ENCODE data around the gene TIMM13. TPM values are rescaled to one million over a fixed set of nuclear protein-coding genes. Genes with fewer than 3 reads are reported as not detected.

The TIMM13 gene
- total and polyA plus RNA-seq, 10 of the 15 experiments (the other 5 are each of a cell fraction or from before 2014, with no cell fraction given) = 9.9 to 205 (median 63.6) TPM

DNA sequence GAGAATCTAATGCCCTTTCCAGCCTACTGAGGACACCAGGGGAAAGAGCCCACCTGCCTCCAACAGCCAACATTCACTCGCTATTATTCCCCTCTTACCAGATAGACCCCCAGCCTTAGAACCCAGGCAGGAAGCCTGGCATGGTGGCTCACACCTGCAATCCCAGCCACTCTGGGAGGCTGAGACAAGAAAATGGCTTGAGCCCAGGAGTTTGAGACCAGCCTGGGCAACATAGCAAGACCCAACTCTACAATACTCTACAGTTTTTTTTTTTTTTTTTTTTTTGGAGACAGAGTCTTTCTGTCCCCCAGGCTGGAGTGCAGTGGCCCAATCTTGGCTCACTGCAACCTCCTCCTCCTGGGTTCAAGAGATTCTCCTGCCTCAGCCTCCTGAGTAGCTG lies 32.9 kb upstream of the TIMM13 start:
- no peaks in the 10 kb centered on the region for H3K27me3 ChIP-seq (replicated peaks in 1 of 2; ENCODE audit: control insufficient read depth in 2 of 2, insufficient read depth in 2 of 2, low read length in 1 of 2)
- TF ChIP-seq STAT3 (IDR thresholded peaks at IDR 0.05; ENCODE audit: low read depth, low read length) (no peak), NFYA (IDR thresholded peaks at IDR 0.05; ENCODE audit: borderline replicate concordance, low read depth, low read length) (no peak), CHD1 (IDR thresholded peaks at IDR 0.05; ENCODE audit: low read depth, low read length) (no peak), MTA3 (IDR thresholded peaks at IDR 0.05; ENCODE audit: borderline replicate concordance, low read length) (no peak), ATF7 (IDR thresholded peaks at IDR 0.05; ENCODE audit: low read depth) (no peak), CBX5 (IDR thresholded peaks at IDR 0.05; ENCODE audit: low read depth) (no peak), ZSCAN29 (IDR thresholded peaks at IDR 0.05) (no peak), NRF1 (conservative IDR thresholded peaks at IDR 0.05; ENCODE audit: low read depth, low read length) (no peak), IKZF1 (conservative IDR thresholded peaks at IDR 0.05) (no peak), SUZ12 (IDR thresholded peaks at IDR 0.05; ENCODE audit: unreplicated experiment) (no peak), ASH2L (IDR thresholded peaks at IDR 0.05; ENCODE audit: borderline replicate concordance, low read depth) (no peak), BACH1 (IDR thresholded peaks at IDR 0.05; ENCODE audit: borderline replicate concordance) (no peak), BHLHE40 (IDR thresholded peaks at IDR 0.05; ENCODE audit: borderline replicate concordance in 1 of 2, low read depth in 2 of 2, low read length in 1 of 2) (no peak)
- TF ChIP-seq, protein P1, sequence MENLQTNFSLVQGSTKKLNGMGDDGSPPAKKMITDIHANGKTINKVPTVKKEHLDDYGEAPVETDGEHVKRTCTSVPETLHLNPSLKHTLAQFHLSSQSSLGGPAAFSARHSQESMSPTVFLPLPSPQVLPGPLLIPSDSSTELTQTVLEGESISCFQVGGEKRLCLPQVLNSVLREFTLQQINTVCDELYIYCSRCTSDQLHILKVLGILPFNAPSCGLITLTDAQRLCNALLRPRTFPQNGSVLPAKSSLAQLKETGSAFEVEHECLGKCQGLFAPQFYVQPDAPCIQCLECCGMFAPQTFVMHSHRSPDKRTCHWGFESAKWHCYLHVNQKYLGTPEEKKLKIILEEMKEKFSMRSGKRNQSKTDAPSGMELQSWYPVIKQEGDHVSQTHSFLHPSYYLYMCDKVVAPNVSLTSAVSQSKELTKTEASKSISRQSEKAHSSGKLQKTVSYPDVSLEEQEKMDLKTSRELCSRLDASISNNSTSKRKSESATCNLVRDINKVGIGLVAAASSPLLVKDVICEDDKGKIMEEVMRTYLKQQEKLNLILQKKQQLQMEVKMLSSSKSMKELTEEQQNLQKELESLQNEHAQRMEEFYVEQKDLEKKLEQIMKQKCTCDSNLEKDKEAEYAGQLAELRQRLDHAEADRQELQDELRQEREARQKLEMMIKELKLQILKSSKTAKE (IDR thresholded peaks at IDR 0.05; ENCODE audit: low read depth, poor library complexity, severe bottlenecking) = no peak
- TF ChIP-seq, protein P2, sequence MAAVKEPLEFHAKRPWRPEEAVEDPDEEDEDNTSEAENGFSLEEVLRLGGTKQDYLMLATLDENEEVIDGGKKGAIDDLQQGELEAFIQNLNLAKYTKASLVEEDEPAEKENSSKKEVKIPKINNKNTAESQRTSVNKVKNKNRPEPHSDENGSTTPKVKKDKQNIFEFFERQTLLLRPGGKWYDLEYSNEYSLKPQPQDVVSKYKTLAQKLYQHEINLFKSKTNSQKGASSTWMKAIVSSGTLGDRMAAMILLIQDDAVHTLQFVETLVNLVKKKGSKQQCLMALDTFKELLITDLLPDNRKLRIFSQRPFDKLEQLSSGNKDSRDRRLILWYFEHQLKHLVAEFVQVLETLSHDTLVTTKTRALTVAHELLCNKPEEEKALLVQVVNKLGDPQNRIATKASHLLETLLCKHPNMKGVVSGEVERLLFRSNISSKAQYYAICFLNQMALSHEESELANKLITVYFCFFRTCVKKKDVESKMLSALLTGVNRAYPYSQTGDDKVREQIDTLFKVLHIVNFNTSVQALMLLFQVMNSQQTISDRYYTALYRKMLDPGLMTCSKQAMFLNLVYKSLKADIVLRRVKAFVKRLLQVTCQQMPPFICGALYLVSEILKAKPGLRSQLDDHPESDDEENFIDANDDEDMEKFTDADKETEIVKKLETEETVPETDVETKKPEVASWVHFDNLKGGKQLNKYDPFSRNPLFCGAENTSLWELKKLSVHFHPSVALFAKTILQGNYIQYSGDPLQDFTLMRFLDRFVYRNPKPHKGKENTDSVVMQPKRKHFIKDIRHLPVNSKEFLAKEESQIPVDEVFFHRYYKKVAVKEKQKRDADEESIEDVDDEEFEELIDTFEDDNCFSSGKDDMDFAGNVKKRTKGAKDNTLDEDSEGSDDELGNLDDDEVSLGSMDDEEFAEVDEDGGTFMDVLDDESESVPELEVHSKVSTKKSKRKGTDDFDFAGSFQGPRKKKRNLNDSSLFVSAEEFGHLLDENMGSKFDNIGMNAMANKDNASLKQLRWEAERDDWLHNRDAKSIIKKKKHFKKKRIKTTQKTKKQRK (IDR thresholded peaks at IDR 0.05; ENCODE audit: low read depth, low read length) = no peak
- TF ChIP-seq, protein P3, sequence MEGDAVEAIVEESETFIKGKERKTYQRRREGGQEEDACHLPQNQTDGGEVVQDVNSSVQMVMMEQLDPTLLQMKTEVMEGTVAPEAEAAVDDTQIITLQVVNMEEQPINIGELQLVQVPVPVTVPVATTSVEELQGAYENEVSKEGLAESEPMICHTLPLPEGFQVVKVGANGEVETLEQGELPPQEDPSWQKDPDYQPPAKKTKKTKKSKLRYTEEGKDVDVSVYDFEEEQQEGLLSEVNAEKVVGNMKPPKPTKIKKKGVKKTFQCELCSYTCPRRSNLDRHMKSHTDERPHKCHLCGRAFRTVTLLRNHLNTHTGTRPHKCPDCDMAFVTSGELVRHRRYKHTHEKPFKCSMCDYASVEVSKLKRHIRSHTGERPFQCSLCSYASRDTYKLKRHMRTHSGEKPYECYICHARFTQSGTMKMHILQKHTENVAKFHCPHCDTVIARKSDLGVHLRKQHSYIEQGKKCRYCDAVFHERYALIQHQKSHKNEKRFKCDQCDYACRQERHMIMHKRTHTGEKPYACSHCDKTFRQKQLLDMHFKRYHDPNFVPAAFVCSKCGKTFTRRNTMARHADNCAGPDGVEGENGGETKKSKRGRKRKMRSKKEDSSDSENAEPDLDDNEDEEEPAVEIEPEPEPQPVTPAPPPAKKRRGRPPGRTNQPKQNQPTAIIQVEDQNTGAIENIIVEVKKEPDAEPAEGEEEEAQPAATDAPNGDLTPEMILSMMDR (IDR thresholded peaks at IDR 0.05 in 2 of 3, conservative IDR thresholded peaks at IDR 0.05 in 1 of 3; ENCODE audit: control insufficient read depth in 2 of 3, extremely low read depth in 1 of 3, insufficient read depth in 1 of 3, low read depth in 3 of 3, low read length in 3 of 3) = no peak

More for the DNA sequence above, 32.9 kb upstream of the TIMM13 start:
- DNase-seq (ENCODE audit: low read depth, low spot score) (no peak), FAIRE-seq (no peak), ATAC-seq (no peak)
- in situ Hi-C loops (cut with MboI) (no loop called here), intact Hi-C loops (cut with micrococcal nuclease; ENCODE audit: unreplicated experiment) (loop anchor here (10.0 kb wide), 1 partner anchor 285 kb away; the partner anchor contains the start of gene SLC39A3)
- RAD21 ChIA-PET (ENCODE audit: unreplicated experiment) = no interaction called here
- no peaks in the 10 kb centered on the region for H4K20me1 ChIP-seq (ENCODE audit: control insufficient read depth, insufficient read depth)
- no peaks in the 10 kb centered on the region for H3K36me3 ChIP-seq (ENCODE audit: control insufficient read depth in 2 of 2, insufficient read depth in 2 of 2, low read length in 1 of 2)
- H3K27ac ChIP-seq (ENCODE audit: control insufficient read depth, insufficient read depth) = no peak overlapping the region
- SMC1A ChIA-PET (ENCODE audit: uncharacterized antibody, unreplicated experiment) = interaction anchor here (0.7 kb wide), 1 partner anchor 68 kb away, joined by 3 read pairs; no protein-coding TSS in a partner anchor
- H3K9me3 ChIP-seq (replicated peaks; ENCODE audit: control insufficient read depth, insufficient read depth, low read length) = no peaks in the 10 kb centered on the region
- no peak overlapping the region for H3K4me2 ChIP-seq (ENCODE audit: control insufficient read depth, insufficient read depth)
- H3K4me3 ChIP-seq = no peak overlapping the region
- H3K4me1 ChIP-seq (ENCODE audit: control insufficient read depth, insufficient read depth, low read length) = peaks cover under 1% of the 10 kb centered on the region; the same call in 1 of the 2 replicates
- POLR2A ChIA-PET = no interaction called here
- 85% methylated on average over 1 of the region's 1 CpG for WGBS (ENCODE audit: insufficient coverage, insufficient replicate concordance, low lambda C conversion rate, missing lambda C conversion rate)
- no peak overlapping the region for H3K9ac ChIP-seq (ENCODE audit: control insufficient read depth, insufficient read depth, low read length)
- CTCF ChIA-PET = interaction anchor here (1.1 kb wide), 1 partner anchor 176 kb away, joined by 4 read pairs; no protein-coding TSS in a partner anchor
- BruUV-seq (replicated peaks) = no TSS peak
- peaks cover 21% of the 10 kb centered on the region for H3K79me2 ChIP-seq (ENCODE audit: control insufficient read depth, insufficient read depth, low read length)
- no peak overlapping the region for H2AFZ ChIP-seq (ENCODE audit: control insufficient read depth, low read depth, low read length)
